Loucy (cell line): ENCODE results near the gene ZBTB8A.

Source experiments
- CTCF ChIP-seq: fragments of 200-600 bp; sonication (generic); conservative IDR thresholded peaks from 2 replicates; pipeline ENCODE4 v1.5.1; 2014; ENCODE audit warnings: mild to moderate bottlenecking, antibody characterized with exemption, low read length
- EZH2phosphoT487 ChIP-seq: fragments of 200-600 bp; IDR thresholded peaks from 2 replicates; pipeline ENCODE4 v1.6.1; 2018; ENCODE audit warnings: antibody characterized with exemption, mild to moderate bottlenecking, moderate library complexity, borderline replicate concordance

GRCh38 chr1:32489774-32490454, 49.3 kb upstream of the ZBTB8A start:
- TF ChIP-seq CTCF (no peak), EZH2phosphoT487 (no peak)
